ENCODE data around the gene ZNF536.
"Not testable (repeated sequence)": the region's sequence is repeated elsewhere in the genome, so short reads cannot be mapped to it uniquely, and the experiment has no call there.

The ZNF536 gene

GRCh38 chr19:30388327-30388726 is 16.1 kb downstream of the ZNF536 start:
- Mint-ChIP-seq H3K36me3 (no peaks in the 10 kb centered on the region), H3K4me3 (no peak overlapping the region)

GRCh38 chr19:30388819-30389218 is 16.6 kb downstream of the ZNF536 start:
- H3K27ac Mint-ChIP-seq, result no peak overlapping the region
- H3K36me3 Mint-ChIP-seq, result no peaks in the 10 kb centered on the region
- no peaks in the 10 kb centered on the region for H3K4me1 Mint-ChIP-seq
- H3K4me3 Mint-ChIP-seq, result no peak overlapping the region
- H3K27me3 Mint-ChIP-seq, result peaks cover 12% of the 10 kb centered on the region
- H3K9me3 Mint-ChIP-seq, result no peaks in the 10 kb centered on the region

More at GRCh38 chr19:30388327-30388726, 16.1 kb downstream of the ZNF536 start:
- no peak overlapping the region for H3K27ac Mint-ChIP-seq
- H3K4me1 Mint-ChIP-seq, result no peaks in the 10 kb centered on the region
- peaks cover 7% of the 10 kb centered on the region for H3K27me3 Mint-ChIP-seq
- no peaks in the 10 kb centered on the region for H3K9me3 Mint-ChIP-seq

GRCh38 chr19:30390356-30390988 is 18.3 kb downstream of the ZNF536 start:
- no peaks in the 10 kb centered on the region for H3K4me1 Mint-ChIP-seq
- no peaks in the 10 kb centered on the region for H3K9me3 Mint-ChIP-seq
- no peak overlapping the region for H3K4me3 Mint-ChIP-seq
- H3K27me3 Mint-ChIP-seq, result peaks cover 11% of the 10 kb centered on the region
- no peak overlapping the region for H3K27ac Mint-ChIP-seq
- H3K36me3 Mint-ChIP-seq, result no peaks in the 10 kb centered on the region

GRCh38 chr19:30391052-30391451 is 18.9 kb downstream of the ZNF536 start:
- Mint-ChIP-seq H3K27me3 (peaks cover 11% of the 10 kb centered on the region), H3K27ac (no peak overlapping the region)

GRCh38 chr19:30391554-30392551 is 19.7 kb downstream of the ZNF536 start:
- Mint-ChIP-seq H3K4me3 (no peak overlapping the region), H3K9me3 (no peaks in the 10 kb centered on the region), H3K4me1 (no peaks in the 10 kb centered on the region), H3K27ac (no peak overlapping the region), H3K36me3 (no peaks in the 10 kb centered on the region), H3K27me3 (peaks cover 11% of the 10 kb centered on the region)

More at GRCh38 chr19:30391052-30391451, 18.9 kb downstream of the ZNF536 start:
- Mint-ChIP-seq H3K36me3 (no peaks in the 10 kb centered on the region), H3K4me3 (no peak overlapping the region), H3K9me3 (no peaks in the 10 kb centered on the region), H3K4me1 (no peaks in the 10 kb centered on the region)

- Mint-ChIP-seq H3K27ac (no peak overlapping the region), H3K36me3 (no peaks in the 10 kb centered on the region), H3K4me3 (no peak overlapping the region), H3K27me3 (peaks cover 11% of the 10 kb centered on the region), H3K9me3 (no peaks in the 10 kb centered on the region), H3K4me1 (no peaks in the 10 kb centered on the region)
Measured at GRCh38 chr19:30393046-30393445, 20.9 kb downstream of the ZNF536 start.

- H3K27ac Mint-ChIP-seq, result no peak overlapping the region
- H3K4me1 Mint-ChIP-seq, result no peaks in the 10 kb centered on the region
- H3K4me3 Mint-ChIP-seq, result no peak overlapping the region
- H3K36me3 Mint-ChIP-seq, result no peaks in the 10 kb centered on the region
- H3K9me3 Mint-ChIP-seq, result no peaks in the 10 kb centered on the region
- H3K27me3 Mint-ChIP-seq, result peaks cover 11% of the 10 kb centered on the region
Measured at GRCh38 chr19:30393729-30394480, 21.7 kb downstream of the ZNF536 start.

GRCh38 chr19:30394481-30395151 is 22.4 kb downstream of the ZNF536 start:
- Mint-ChIP-seq H3K27ac (no peak overlapping the region), H3K4me3 (no peak overlapping the region), H3K9me3 (no peaks in the 10 kb centered on the region), H3K36me3 (no peaks in the 10 kb centered on the region), H3K4me1 (no peaks in the 10 kb centered on the region), H3K27me3 (peaks cover 11% of the 10 kb centered on the region)

- Mint-ChIP-seq H3K27ac (no peak overlapping the region), H3K4me3 (no peak overlapping the region), H3K27me3 (peaks cover 11% of the 10 kb centered on the region), H3K9me3 (no peaks in the 10 kb centered on the region), H3K36me3 (no peaks in the 10 kb centered on the region), H3K4me1 (no peaks in the 10 kb centered on the region)
Measured at GRCh38 chr19:30395283-30395682, 23.1 kb downstream of the ZNF536 start.

GRCh38 chr19:30398539-30398938 is 26.4 kb downstream of the ZNF536 start:
- not testable (repeated sequence) for H3K9me3 Mint-ChIP-seq, H3K36me3 Mint-ChIP-seq

GRCh38 chr19:30401956-30402355 is 29.8 kb downstream of the ZNF536 start:
- Mint-ChIP-seq H3K27me3 (no peaks in the 10 kb centered on the region), H3K4me3 (no peak overlapping the region), H3K4me1 (no peaks in the 10 kb centered on the region), H3K27ac (no peak overlapping the region), H3K9me3 (no peaks in the 10 kb centered on the region), H3K36me3 (no peaks in the 10 kb centered on the region)

More at GRCh38 chr19:30398539-30398938, 26.4 kb downstream of the ZNF536 start:
- not testable (repeated sequence) for H3K27ac Mint-ChIP-seq, H3K4me1 Mint-ChIP-seq, H3K27me3 Mint-ChIP-seq, H3K4me3 Mint-ChIP-seq

GRCh38 chr19:30402436-30403202 is 30.4 kb downstream of the ZNF536 start:
- no peaks in the 10 kb centered on the region for H3K27me3 Mint-ChIP-seq
- no peak overlapping the region for H3K27ac Mint-ChIP-seq
- H3K36me3 Mint-ChIP-seq, result no peaks in the 10 kb centered on the region
- H3K4me1 Mint-ChIP-seq, result no peaks in the 10 kb centered on the region
- H3K9me3 Mint-ChIP-seq, result no peaks in the 10 kb centered on the region
- H3K4me3 Mint-ChIP-seq, result no peak overlapping the region

- Mint-ChIP-seq H3K9me3 (no peaks in the 10 kb centered on the region), H3K36me3 (no peaks in the 10 kb centered on the region), H3K4me3 (no peak overlapping the region), H3K4me1 (no peaks in the 10 kb centered on the region), H3K27ac (no peak overlapping the region), H3K27me3 (no peaks in the 10 kb centered on the region)
Measured at GRCh38 chr19:30403203-30403985, 31.2 kb downstream of the ZNF536 start.
